ENCODE measurements around the gene IL18R1. TPM values are rescaled to one million over a fixed set of nuclear protein-coding genes. Genes with fewer than 3 reads are reported as not detected.

IL18R1 gene
- total and polyA plus RNA-seq, 9 of the 15 experiments (the other 6 are each of a cell fraction or from before 2014, with no cell fraction given): 0.55 to 10.0 (median 2.5) TPM

- TF ChIP-seq FOXK1 (CRISPR knock-in tag; IDR thresholded peaks at IDR 0.05; ENCODE audit: borderline replicate concordance) (no peak), RBM34 (IDR thresholded peaks at IDR 0.05; ENCODE audit: borderline replicate concordance, insufficient read depth, low read length) (no peak), SMARCE1 (IDR thresholded peaks at IDR 0.05) (peak; percentile 99), ETS2 (tag; IDR thresholded peaks at IDR 0.05; ENCODE audit: borderline replicate concordance, poor library complexity, severe bottlenecking) (no peak), NFATC3 (IDR thresholded peaks at IDR 0.05) (peak; percentile 45; the same call in 1 of the 2 replicates), SP1 (CRISPR knock-in tag; IDR thresholded peaks at IDR 0.05) (peak; percentile 52), ZEB2 (IDR thresholded peaks at IDR 0.05) (no peak), ZNF76 (CRISPR knock-in tag; IDR thresholded peaks at IDR 0.05; ENCODE audit: borderline replicate concordance) (no peak), CHD4 (IDR thresholded peaks at IDR 0.05; ENCODE audit: insufficient read depth, insufficient replicate concordance, low read depth, low read length, poor library complexity, severe bottlenecking) (peak; percentile 94), ZNF644 (tag; IDR thresholded peaks at IDR 0.05; ENCODE audit: low read depth) (peak; percentile 85), SIN3A (IDR thresholded peaks at IDR 0.05; ENCODE audit: borderline replicate concordance in 2 of 2, control insufficient read depth in 1 of 2, low read depth in 2 of 2, low read length in 2 of 2) (no peak), FOXA3 (CRISPR knock-in tag; conservative IDR thresholded peaks at IDR 0.05 in 1 of 2, IDR thresholded peaks at IDR 0.05 in 1 of 2) (no peak), RBM17 (IDR thresholded peaks at IDR 0.05; ENCODE audit: borderline replicate concordance, low read depth, low read length) (no peak), NFYB (IDR thresholded peaks at IDR 0.05; ENCODE audit: extremely low read depth, insufficient read length) (no peak), RBM22 (IDR thresholded peaks at IDR 0.05; ENCODE audit: low read depth, low read length, poor library complexity, severe bottlenecking) (no peak), BRF1 (IDR thresholded peaks at IDR 0.05; ENCODE audit: borderline replicate concordance, extremely low read depth, insufficient read length) (no peak), ZNF592 (IDR thresholded peaks at IDR 0.05) (no peak), GABPB1 (CRISPR knock-in tag; IDR thresholded peaks at IDR 0.05) (no peak), PML (IDR thresholded peaks at IDR 0.05; ENCODE audit: low read length) (peak; percentile 96), ILF3 (IDR thresholded peaks at IDR 0.05; ENCODE audit: borderline replicate concordance) (no peak; the same call in 1 of the 2 replicates), BRD4 (IDR thresholded peaks at IDR 0.05) (peak; percentile 56; the same call in 1 of the 2 replicates), EP400 (IDR thresholded peaks at IDR 0.05) (peak; percentile 43), SIN3B (IDR thresholded peaks at IDR 0.05; ENCODE audit: low read depth) (no peak), NFIX (CRISPR knock-in tag; IDR thresholded peaks at IDR 0.05; ENCODE audit: low read depth) (no peak), POLR2A (conservative IDR thresholded peaks at IDR 0.05) (no peak)
- TF ChIP-seq, protein P1, sequence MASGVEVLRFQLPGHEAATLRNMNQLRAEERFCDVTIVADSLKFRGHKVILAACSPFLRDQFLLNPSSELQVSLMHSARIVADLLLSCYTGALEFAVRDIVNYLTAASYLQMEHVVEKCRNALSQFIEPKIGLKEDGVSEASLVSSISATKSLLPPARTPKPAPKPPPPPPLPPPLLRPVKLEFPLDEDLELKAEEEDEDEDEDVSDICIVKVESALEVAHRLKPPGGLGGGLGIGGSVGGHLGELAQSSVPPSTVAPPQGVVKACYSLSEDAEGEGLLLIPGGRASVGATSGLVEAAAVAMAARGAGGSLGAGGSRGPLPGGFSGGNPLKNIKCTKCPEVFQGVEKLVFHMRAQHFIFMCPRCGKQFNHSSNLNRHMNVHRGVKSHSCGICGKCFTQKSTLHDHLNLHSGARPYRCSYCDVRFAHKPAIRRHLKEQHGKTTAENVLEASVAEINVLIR (CRISPR knock-in tag; IDR thresholded peaks at IDR 0.05): no peak
These were observed 19.7 kb upstream of the IL18R1 start (continued) for GRCh38 chr2:102335871-102336366.

Data from K562 (cell line).